H1 (cell line): ENCODE data around the gene TFE3. TPM values are rescaled to one million over a fixed set of nuclear protein-coding genes. Genes with fewer than 3 reads are reported as not detected.

Experiments used
- CTCF ChIA-PET: fragments of 300-600 bp; sonication (Branson Sonifier 250); formaldehyde crosslinking; loops from one replicate; lab custom pipeline; 2021; ENCODE audit not compliant: partially characterized antibody; lab: Charles Lee
- POLR2A ChIA-PET: fragments of 300-600 bp; sonication (Branson Sonifier 250); formaldehyde crosslinking; loops from one replicate; lab custom pipeline; 2021; ENCODE audit warnings: inconsistent platforms; ENCODE audit not compliant: partially characterized antibody; lab: Charles Lee
- DNase-seq, 2 experiments: peaks; one replicate each; pipeline versions ENCODE4 v3.0.0 to v3.0.0-alpha.2; 2010 to 2022; ENCODE audit warnings: low spot score in 2 of 2, low read depth in 1 of 2, mixed read lengths in 1 of 2
- FAIRE-seq: peaks from 2 replicates; lab custom pipeline; 2011; peaks lifted over from hg19 to GRCh38; lab: Jason Lieb, UNC
- H2AFZ ChIP-seq: 2 replicates; pipeline ENCODE4 v1.8.1; 2012; ENCODE audit warnings: low read length, inconsistent platforms
- H2AK5ac ChIP-seq: 2 replicates; pipeline ENCODE4 v1.6.1; 2013; ENCODE audit warnings: low read depth, low read length
- H2BK120ac ChIP-seq: replicated peaks from 2 replicates; pipeline ENCODE3; 2013; ENCODE audit warnings: low read depth, low read length, inconsistent platforms
- H2BK12ac ChIP-seq: 2 replicates; pipeline ENCODE4 v1.6.1; 2013; ENCODE audit warnings: low read depth, low read length
- H2BK15ac ChIP-seq: 2 replicates; pipeline ENCODE4 v1.6.1; 2013; ENCODE audit warnings: low read length
- H2BK20ac ChIP-seq: 2 replicates; pipeline ENCODE4 v1.6.1; 2013; ENCODE audit warnings: low read length
- H2BK5ac ChIP-seq: 2 replicates; pipeline ENCODE4 v1.6.1; 2013; ENCODE audit warnings: low read depth, low read length
- H3K14ac ChIP-seq: 2 replicates; pipeline ENCODE4 v1.6.1; 2013; ENCODE audit warnings: inconsistent platforms; ENCODE audit not compliant: insufficient read length
- H3K18ac ChIP-seq: 2 replicates; pipeline ENCODE4 v1.6.1; 2013; ENCODE audit warnings: low read length; ENCODE audit errors: extremely low read depth
- H3K23ac ChIP-seq: 2 replicates; pipeline ENCODE4 v1.6.1; 2013; ENCODE audit warnings: inconsistent platforms; ENCODE audit not compliant: insufficient read length
- H3K23me2 ChIP-seq: 2 replicates; pipeline ENCODE4 v1.6.1; 2013; ENCODE audit warnings: low read depth, low read length
- H3K27ac ChIP-seq: 2 replicates; pipeline ENCODE4 v1.6.1; 2011; ENCODE audit warnings: low read depth, low read length, inconsistent platforms
- H3K27me3 ChIP-seq, 4 experiments: replicated peaks in 1 of 4; 1 replicate in 1 of 4; 2 replicates in 3 of 4; pipeline versions ENCODE4 v1.6.1 to v1.8.1; 2011 to 2013; ENCODE audit warnings: low read length in 3 of 4, mild to moderate bottlenecking in 3 of 4, inconsistent platforms in 2 of 4, mixed read lengths in 2 of 4, moderate library complexity in 1 of 4; ENCODE audit not compliant: control insufficient read depth in 3 of 4, insufficient read depth in 3 of 4; ENCODE audit errors: extremely low read depth in 1 of 4
- H3K36me3 ChIP-seq, 4 experiments: 2 replicates each; pipeline versions ENCODE4 v1.6.1 to v1.8.1; 2011 to 2013; ENCODE audit warnings: mild to moderate bottlenecking in 4 of 4, low read length in 3 of 4, moderate library complexity in 2 of 4, control low read depth in 1 of 4, inconsistent platforms in 1 of 4; ENCODE audit not compliant: insufficient read depth in 4 of 4, control insufficient read depth in 2 of 4
- H3K4ac ChIP-seq: replicated peaks from 2 replicates; pipeline ENCODE3; 2013; ENCODE audit warnings: low read length, low read depth, mixed read lengths, inconsistent platforms; ENCODE audit not compliant: insufficient read length
- H3K4me1 ChIP-seq, 4 experiments: replicated peaks in 1 of 4; 1 replicate in 1 of 4; 2 replicates in 3 of 4; pipeline versions ENCODE4 v1.6.1 to v1.8.1; 2011 to 2013; ENCODE audit warnings: low read length in 3 of 4, inconsistent platforms in 2 of 4, mixed read lengths in 1 of 4; ENCODE audit not compliant: insufficient read depth in 4 of 4, control insufficient read depth in 3 of 4
- H3K4me2 ChIP-seq, 2 experiments: 2 replicates each; pipeline versions ENCODE4 v1.6.1 to v1.8.1; 2011 to 2013; ENCODE audit warnings: low read depth in 2 of 2, low read length in 2 of 2, control low read depth in 1 of 2, inconsistent platforms in 1 of 2, mild to moderate bottlenecking in 1 of 2; ENCODE audit not compliant: insufficient read depth in 1 of 2
- H3K4me3 ChIP-seq, 4 experiments: fragments of 200-600, 300-600 bp in 1 of 4; sonication (generic), shearing (Covaris generic), sonication (Bioruptor Twin) in 1 of 4; 2 replicates each; pipeline versions ENCODE4 v1.5.1 to v1.8.1; 2011 to 2016; ENCODE audit warnings: low read length in 4 of 4, low read depth in 3 of 4, control low read depth in 2 of 4, inconsistent platforms in 2 of 4, mild to moderate bottlenecking in 2 of 4, mixed read lengths in 1 of 4, moderate library complexity in 1 of 4; ENCODE audit not compliant: insufficient read depth in 2 of 4; ENCODE audit errors: extremely low read depth in 1 of 4
- H3K56ac ChIP-seq: replicated peaks from 2 replicates; pipeline ENCODE3; 2013; ENCODE audit warnings: low read depth, mild to moderate bottlenecking, mixed read lengths, low read length, inconsistent platforms; ENCODE audit not compliant: insufficient read length
- H3K79me1 ChIP-seq: 2 replicates; pipeline ENCODE4 v1.6.1; 2013; ENCODE audit warnings: low read depth, low read length, control low read depth
- H3K79me2 ChIP-seq, 2 experiments: 2 replicates each; pipeline versions ENCODE4 v1.6.1 to v1.8.1; 2012 to 2013; ENCODE audit warnings: low read length in 2 of 2, mild to moderate bottlenecking in 2 of 2, inconsistent platforms in 1 of 2; ENCODE audit not compliant: insufficient read depth in 2 of 2, control insufficient read depth in 1 of 2
- H3K9ac ChIP-seq, 4 experiments: replicated peaks in 1 of 4; 1 replicate in 1 of 4; 2 replicates in 3 of 4; pipeline versions ENCODE4 v1.6.1 to v1.8.1; 2011 to 2013; ENCODE audit warnings: low read depth in 3 of 4, low read length in 3 of 4, control low read depth in 2 of 4, mild to moderate bottlenecking in 2 of 4, moderate library complexity in 2 of 4, inconsistent platforms in 1 of 4; ENCODE audit errors: extremely low read depth in 1 of 4
- H3K9me3 ChIP-seq, 2 experiments: 2 replicates each; pipeline versions ENCODE4 v1.6.1 to v1.8.1; 2012 to 2013; ENCODE audit warnings: mild to moderate bottlenecking in 2 of 2, moderate library complexity in 2 of 2, control low read depth in 1 of 2, inconsistent platforms in 1 of 2, low read depth in 1 of 2, low read length in 1 of 2, mixed read lengths in 1 of 2; ENCODE audit not compliant: insufficient read depth in 2 of 2
- H4K20me1 ChIP-seq, 2 experiments: replicated peaks in 1 of 2; 2 replicates each; pipeline versions ENCODE3 to v1.8.1; 2011 to 2013; ENCODE audit warnings: inconsistent platforms in 2 of 2, low read length in 2 of 2, mild to moderate bottlenecking in 1 of 2; ENCODE audit not compliant: insufficient read depth in 2 of 2, control insufficient read depth in 1 of 2
- H4K5ac ChIP-seq: 2 replicates; pipeline ENCODE4 v1.6.1; 2013; ENCODE audit warnings: low read length, low read depth, mixed read lengths, inconsistent platforms; ENCODE audit not compliant: insufficient read length
- H4K8ac ChIP-seq: 2 replicates; pipeline ENCODE4 v1.8.0; 2013; ENCODE audit warnings: mild to moderate bottlenecking, moderate library complexity, low read length, inconsistent platforms; ENCODE audit not compliant: insufficient read depth; ENCODE audit errors: extremely low read depth
- H4K91ac ChIP-seq: replicated peaks from 2 replicates; pipeline ENCODE3; 2013; ENCODE audit warnings: low read length, mixed read lengths, inconsistent platforms; ENCODE audit not compliant: insufficient read length
- CTCF ChIP-seq, 3 experiments: IDR thresholded peaks; 1 replicate in 2 of 3; 2 replicates in 1 of 3; pipeline versions ENCODE4 v1.5.1 to v1.6.1; 2011; ENCODE audit warnings: low read length in 3 of 3, mild to moderate bottlenecking in 3 of 3, inconsistent platforms in 2 of 3, low read depth in 1 of 3, moderate library complexity in 1 of 3; ENCODE audit not compliant: insufficient read depth in 1 of 3; ENCODE audit errors: control extremely low read depth in 1 of 3
- SAP30 ChIP-seq: fragments of 300-600 bp; sonication (generic); IDR thresholded peaks from 2 replicates; pipeline ENCODE4 v1.7.1; 2012; ENCODE audit warnings: low read length, moderate library complexity, mild to moderate bottlenecking, inconsistent platforms; ENCODE audit not compliant: insufficient read depth, insufficient replicate concordance
- WGBS, 2 experiments: shearing (Covaris generic) in 1 of 2; methylation state at CpG; one replicate each; pipeline versions ENCODE4 v1.1.6 to v1.1.7; 2013 to 2015; ENCODE audit warnings: low lambda C conversion rate in 2 of 2, mixed read lengths in 2 of 2, inconsistent platforms in 1 of 2, low coverage in 1 of 2, missing lambda C conversion rate in 1 of 2; ENCODE audit not compliant: insufficient replicate concordance in 2 of 2, insufficient coverage in 1 of 2, insufficient read length in 1 of 2; ENCODE audit errors: extremely low coverage in 1 of 2, missing lambda C conversion rate in 1 of 2; 5-methylcytosine and 5-hydroxymethylcytosine counted together
- polyA plus RNA-seq, 7 experiments: library from polyadenylated mRNA; depleted of rRNA in 3 of 7; stranded (reverse) in 5 of 7; unstranded in 2 of 7; fragments of >200 nt in 5 of 7; fragments of 200-250 nt in 2 of 7; gene quantifications; 1 replicate in 5 of 7; 2 replicates in 1 of 7; 4 replicates in 1 of 7; pipeline versions ENCODE4 v1.2.1 to v1.2.3, GENCODE V29; 2011 to 2013; ENCODE audit warnings: missing spikeins in 2 of 7, mixed read lengths in 2 of 7
- total RNA-seq: library from RNA; stranded (reverse); fragmentation: NEBNext Ultra II Directional; extraction: Animal tissue kit (Norgen Biotek cat#: 25700); gene quantifications from 2 replicates; pipeline ENCODE4 v1.2.1, GENCODE V29; 2021

The TFE3 gene
- total and polyA plus RNA-seq, 2 of the 8 experiments (the other 6 are each of a cell fraction or from before 2014, with no cell fraction given), result 33.7 to 52.9 TPM

DNA sequence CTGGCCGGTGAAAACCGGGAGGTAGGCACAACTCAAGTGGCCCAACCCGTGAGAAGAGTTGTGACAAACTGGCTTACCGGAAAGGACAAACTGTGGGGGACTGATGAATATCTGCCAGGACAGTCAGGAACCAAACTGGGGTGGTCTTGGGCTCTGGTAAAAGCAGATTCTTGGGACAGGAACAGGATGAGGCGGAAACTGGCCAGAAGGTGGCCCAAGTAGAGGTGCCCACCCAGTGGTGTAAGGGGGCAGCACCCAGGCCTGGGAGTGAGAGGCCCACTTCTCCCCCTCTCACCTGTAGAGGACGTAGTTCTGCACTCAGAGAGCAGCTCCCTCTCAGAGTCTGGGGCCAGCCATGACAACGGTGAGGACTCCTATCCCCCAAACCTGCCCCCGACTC lies 21.6 kb upstream of the TFE3 start:
- no peak overlapping the region for H3K14ac ChIP-seq

More for the DNA sequence above, 21.6 kb upstream of the TFE3 start:
- Histone ChIP-seq H3K56ac (no peak overlapping the region), H2BK5ac (no peak overlapping the region), H2BK20ac (no peak overlapping the region), H2BK12ac (no peak overlapping the region), H3K18ac (no peak overlapping the region), H3K79me2 (no peaks in the 10 kb centered on the region; a peak in 1 of 4 replicates), H3K27me3 (no peaks in the 10 kb centered on the region), H4K20me1 (peaks cover 0 to 1% of the 10 kb centered on the region in 2 experiments)
- peak in 1 of 3 experiments; percentile 6; a peak in 1 of 4 replicates for TF ChIP-seq CTCF (IDR thresholded peaks at IDR 0.05; ENCODE audit: control extremely low read depth in 1 of 3, insufficient read depth in 1 of 3, low read depth in 1 of 3, low read length in 3 of 3)
- no peak for TF ChIP-seq SAP30
- TF ChIP-seq, all 59 proteins: peak for 1
- Histone ChIP-seq H3K9me3 (no peaks in the 10 kb centered on the region), H3K4me3 (no peak overlapping the region), H2AFZ (no peak overlapping the region), H3K79me1 (no peaks in the 10 kb centered on the region), H3K36me3 (peaks cover 0 to 12% (median 3%) of the 10 kb centered on the region in 4 experiments; a peak in 2 of 8 replicates), H3K9ac (no peak overlapping the region), H4K91ac (no peak overlapping the region), H3K23ac (no peak overlapping the region), H3K4ac (no peak overlapping the region), H3K23me2 (no peaks in the 10 kb centered on the region), H2BK120ac (no peak overlapping the region), H4K8ac (no peak overlapping the region), H3K4me2 (no peak overlapping the region), H3K27ac (no peak overlapping the region), H2AK5ac (no peak overlapping the region), H3K4me1 (peaks cover 0 to 4% (median 0%) of the 10 kb centered on the region in 4 experiments; a peak in 3 of 7 replicates), H4K5ac (no peak overlapping the region), H2BK15ac (no peak overlapping the region)
- 92% methylated on average over 6 of the region's 8 CpGs; no CpG with 5 or more reads in 1 of the 2 experiments for WGBS, 2 experiments
- ChIA-PET CTCF (interaction anchor here (1.0 kb wide), 1 partner anchor 21 kb away, joined by 3 read pairs; no protein-coding TSS in a partner anchor), POLR2A (interaction anchor here (1.0 kb wide), 1 partner anchor 112 kb away, joined by 3 read pairs; no protein-coding TSS in a partner anchor)
- no peak for FAIRE-seq
- DNase-seq, result no peak
